Endodermal cell (in vitro differentiated cells): ENCODE measurements around the gene FAM98C. TPM values are rescaled to one million over a fixed set of nuclear protein-coding genes. Genes with fewer than 3 reads are reported as not detected.

Source experiments
- DNase-seq: peaks from one replicate; pipeline ENCODE4 v3.0.0-alpha.2; 2017
- H3K27ac ChIP-seq: 2 replicates; pipeline ENCODE4 v1.5.1; 2013; ENCODE audit warnings: mild to moderate bottlenecking, low read depth, low read length, moderate library complexity
- H3K27me3 ChIP-seq: 2 replicates; pipeline ENCODE4 v1.6.1; 2013; ENCODE audit warnings: mild to moderate bottlenecking, low read length, moderate library complexity; ENCODE audit not compliant: insufficient read depth, control insufficient read depth, poor library complexity, severe bottlenecking
- H3K36me3 ChIP-seq: 2 replicates; pipeline ENCODE4 v1.7.0; 2013; ENCODE audit warnings: mild to moderate bottlenecking, low read length, moderate library complexity; ENCODE audit not compliant: control insufficient read depth, insufficient read depth
- H3K4me1 ChIP-seq: one replicate; pipeline ENCODE4 v1.7.0; 2013; ENCODE audit warnings: low read length; ENCODE audit not compliant: control insufficient read depth, insufficient read depth
- H3K4me3 ChIP-seq: 2 replicates; pipeline ENCODE4 v1.5.1; 2013; ENCODE audit warnings: mild to moderate bottlenecking, low read length, moderate library complexity
- H3K9ac ChIP-seq: 2 replicates; pipeline ENCODE4 v1.6.1; 2013; ENCODE audit warnings: mild to moderate bottlenecking, low read length, moderate library complexity; ENCODE audit not compliant: poor library complexity, severe bottlenecking; ENCODE audit errors: extremely low read depth
- H3K9me3 ChIP-seq: 2 replicates; pipeline ENCODE4 v1.6.1; 2013; ENCODE audit warnings: mild to moderate bottlenecking, low read length, moderate library complexity; ENCODE audit not compliant: control insufficient read depth
- H3K27ac Mint-ChIP-seq: 2 replicates; pipeline ENCODE4 v1.8.0; 2020; ENCODE audit warnings: mixed read lengths
- H3K27me3 Mint-ChIP-seq: 2 replicates; pipeline ENCODE4 v1.8.0; 2021; ENCODE audit warnings: mild to moderate bottlenecking, mixed read lengths; ENCODE audit not compliant: insufficient read depth
- H3K36me3 Mint-ChIP-seq: 2 replicates; pipeline ENCODE4 v1.8.0; 2020; ENCODE audit warnings: low read depth, mixed read lengths
- H3K4me1 Mint-ChIP-seq: 2 replicates; pipeline ENCODE4 v1.8.0; 2020; ENCODE audit warnings: mixed read lengths
- H3K4me3 Mint-ChIP-seq: 2 replicates; pipeline ENCODE4 v1.8.0; 2020; ENCODE audit warnings: mild to moderate bottlenecking, moderate library complexity, mixed read lengths
- H3K9me3 Mint-ChIP-seq: 2 replicates; pipeline ENCODE4 v1.8.0; 2020; ENCODE audit warnings: mild to moderate bottlenecking, mixed read lengths
- WGBS, 2 experiments: methylation state at CpG; one replicate each; pipeline versions ENCODE4 v1.1.5 to v1.1.7; 2013; ENCODE audit warnings: missing lambda C conversion rate in 2 of 2, mixed read lengths in 1 of 2; ENCODE audit not compliant: insufficient coverage in 1 of 2, insufficient read length in 1 of 2; 5-methylcytosine and 5-hydroxymethylcytosine counted together
- total RNA-seq, 2 donors: library from RNA; stranded (reverse); fragmentation: NEBNext Ultra II Directional in 1 of 2; extraction: Animal tissue kit (Norgen Biotek cat#: 25700) in 1 of 2; gene quantifications; 2 replicates in 1 of 2; 3 replicates in 1 of 2; pipeline ENCODE4 v1.2.1, GENCODE V29; 2021
- TF ChIP-seq, protein P1 (sequence below): fragments of 200-600 bp; sonication (generic); conservative IDR thresholded peaks from 2 replicates; pipeline ENCODE4 v1.5.0; 2021; ENCODE audit warnings: antibody characterized with exemption, mild to moderate bottlenecking

The FAM98C gene
- total RNA-seq, 2 donors from 2014 or later: 8.6 to 13.7 TPM

- no peak overlapping the region for H3K4me3 ChIP-seq
- Mint-ChIP-seq H3K4me3 (no peak overlapping the region), H3K27me3 (no peaks in the 10 kb centered on the region), H3K9me3 (no peaks in the 10 kb centered on the region), H3K36me3 (no peaks in the 10 kb centered on the region), H3K27ac (no peak overlapping the region), H3K4me1 (peaks cover 1% of the 10 kb centered on the region)
- no peaks in the 10 kb centered on the region for H3K27me3 ChIP-seq
- TF ChIP-seq, protein P1, sequence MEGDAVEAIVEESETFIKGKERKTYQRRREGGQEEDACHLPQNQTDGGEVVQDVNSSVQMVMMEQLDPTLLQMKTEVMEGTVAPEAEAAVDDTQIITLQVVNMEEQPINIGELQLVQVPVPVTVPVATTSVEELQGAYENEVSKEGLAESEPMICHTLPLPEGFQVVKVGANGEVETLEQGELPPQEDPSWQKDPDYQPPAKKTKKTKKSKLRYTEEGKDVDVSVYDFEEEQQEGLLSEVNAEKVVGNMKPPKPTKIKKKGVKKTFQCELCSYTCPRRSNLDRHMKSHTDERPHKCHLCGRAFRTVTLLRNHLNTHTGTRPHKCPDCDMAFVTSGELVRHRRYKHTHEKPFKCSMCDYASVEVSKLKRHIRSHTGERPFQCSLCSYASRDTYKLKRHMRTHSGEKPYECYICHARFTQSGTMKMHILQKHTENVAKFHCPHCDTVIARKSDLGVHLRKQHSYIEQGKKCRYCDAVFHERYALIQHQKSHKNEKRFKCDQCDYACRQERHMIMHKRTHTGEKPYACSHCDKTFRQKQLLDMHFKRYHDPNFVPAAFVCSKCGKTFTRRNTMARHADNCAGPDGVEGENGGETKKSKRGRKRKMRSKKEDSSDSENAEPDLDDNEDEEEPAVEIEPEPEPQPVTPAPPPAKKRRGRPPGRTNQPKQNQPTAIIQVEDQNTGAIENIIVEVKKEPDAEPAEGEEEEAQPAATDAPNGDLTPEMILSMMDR: no peak
- WGBS, 2 experiments: 87 to 92% methylated on average over 6 to 15 of the region's 15 CpGs
- H3K36me3 ChIP-seq: no peaks in the 10 kb centered on the region
- no peaks in the 10 kb centered on the region for H3K4me1 ChIP-seq
- no peak for DNase-seq
- H3K9ac ChIP-seq: no peak overlapping the region
- H3K9me3 ChIP-seq: no peaks in the 10 kb centered on the region
- no peak overlapping the region for H3K27ac ChIP-seq
Measured at GRCh38 chr19:38457690-38458405, 55.0 kb downstream of the FAM98C start.

Other genes with a start within 250 kb of the FAM98C start
- 1 to 10 TPM; 3.3 to 4.5 TPM for gene DPF1, start 178.9 kb upstream of the FAM98C start, total RNA-seq
- gene PPP1R14A, start 146.7 kb upstream of the FAM98C start, total RNA-seq: 10 to 100 TPM in 1 of 2 donors, 1 to 10 TPM in 1; 8.6 to 13.8 TPM
- 100 to 1,000 TPM; 415 to 487 TPM for gene SPINT2, start 138.5 kb upstream of the FAM98C start, total RNA-seq
- 10 to 100 TPM in 1 of 2 donors, 1 to 10 TPM in 1; 2.9 to 13.2 TPM for gene C19orf33, start 98.8 kb upstream of the FAM98C start, total RNA-seq
- gene YIF1B, start 87.1 kb upstream of the FAM98C start, total RNA-seq: 10 to 100 TPM; 68.6 to 74.6 TPM
- gene KCNK6, start 83.2 kb upstream of the FAM98C start, total RNA-seq: 1 to 10 TPM; 5.1 to 8.9 TPM
- gene CATSPERG, start 67.3 kb upstream of the FAM98C start, total RNA-seq: 1 to 10 TPM; 2.5 to 8.9 TPM
- 100 to 1,000 TPM; 168 to 178 TPM for gene PSMD8, start 28.5 kb upstream of the FAM98C start, total RNA-seq
- gene GGN, start 15.1 kb upstream of the FAM98C start, total RNA-seq: 1 to 10 TPM in 1 of 2 donors, under 1 TPM in 1; 0.99 to 2.1 TPM
- 1 to 10 TPM; 5.3 to 10.0 TPM for gene SPRED3, start 14.4 kb upstream of the FAM98C start, total RNA-seq
- under 1 TPM in 1 of 2 donors, not detected in 1; 0.09 TPM for gene RASGRP4, start 23.1 kb downstream of the FAM98C start, total RNA-seq
- gene RYR1, start 30.6 kb downstream of the FAM98C start, total RNA-seq: 1 to 10 TPM in 1 of 2 donors, under 1 TPM in 1; 0.84 to 3.3 TPM
- gene MAP4K1, start 214.9 kb downstream of the FAM98C start, total RNA-seq: 10 to 100 TPM; 12.3 to 17.8 TPM
- 100 to 1,000 TPM; 303 to 334 TPM for gene EIF3K, start 216.1 kb downstream of the FAM98C start, total RNA-seq
- 100 to 1,000 TPM; 378 to 437 TPM for gene ACTN4, start 244.6 kb downstream of the FAM98C start, total RNA-seq